Colonic mucosa (tissue), 4 donors: ENCODE data around the gene PSMC4. TPM values are rescaled to one million over a fixed set of nuclear protein-coding genes. Genes with fewer than 3 reads are reported as not detected.
A peak's percentile ranks its signal among the peaks of the same experiment; 100 is the strongest.

Experiments
- DNase-seq: peaks from one replicate; pipeline ENCODE4 v3.0.0-alpha.2; 2020
- H3K27ac ChIP-seq: fragments of 200-600 bp; one replicate; pipeline ENCODE4 v1.8.0; 2021
- H3K27me3 ChIP-seq: fragments of 200-600 bp; one replicate; pipeline ENCODE4 v1.8.0; 2021
- H3K36me3 ChIP-seq: fragments of 200-600 bp; one replicate; pipeline ENCODE4 v1.8.0; 2021
- H3K4me1 ChIP-seq: fragments of 200-600 bp; one replicate; pipeline ENCODE4 v1.8.0; 2021; ENCODE audit warnings: mild to moderate bottlenecking
- H3K4me3 ChIP-seq: fragments of 200-600 bp; one replicate; pipeline ENCODE4 v1.8.0; 2021
- H3K9ac ChIP-seq, 2 donors: one replicate each; pipeline ENCODE4 v1.7.0; 2013; ENCODE audit warnings: control low read depth in 2 of 2, low read depth in 2 of 2, low read length in 2 of 2
- H3K9me3 ChIP-seq: fragments of 200-600 bp; one replicate; pipeline ENCODE4 v1.8.0; 2021
- intact Hi-C: fragments of 100-400 bp; cut with DNase I; formaldehyde crosslinking; loops from one replicate; pipeline ENCODE4 v1.14.1; 2022
- total RNA-seq, 2 donors: library from RNA; stranded (reverse); fragmentation: NEBNext Ultra II Directional in 1 of 2; extraction: Animal tissue kit (Norgen Biotek cat#: 25700) in 1 of 2; gene quantifications; one replicate each; pipeline ENCODE4 v1.2.1, GENCODE V29; 2021
- TF ChIP-seq, protein P1 (sequence below): fragments of 200-600 bp; IDR thresholded peaks from one replicate; pipeline ENCODE4 v1.8.0; 2022; ENCODE audit warnings: antibody characterized with exemption, mild to moderate bottlenecking
- donor health status: healthy.
- donor health status: DM: no; HTN: no; CAD: no.
- donor health status: DM: no; HTN: no; CAD: no.

The PSMC4 gene
- 100 to 1,000 TPM in 1 of 2 donors, 10 to 100 TPM in 1; 87.3 to 143 TPM for total RNA-seq

DNA sequence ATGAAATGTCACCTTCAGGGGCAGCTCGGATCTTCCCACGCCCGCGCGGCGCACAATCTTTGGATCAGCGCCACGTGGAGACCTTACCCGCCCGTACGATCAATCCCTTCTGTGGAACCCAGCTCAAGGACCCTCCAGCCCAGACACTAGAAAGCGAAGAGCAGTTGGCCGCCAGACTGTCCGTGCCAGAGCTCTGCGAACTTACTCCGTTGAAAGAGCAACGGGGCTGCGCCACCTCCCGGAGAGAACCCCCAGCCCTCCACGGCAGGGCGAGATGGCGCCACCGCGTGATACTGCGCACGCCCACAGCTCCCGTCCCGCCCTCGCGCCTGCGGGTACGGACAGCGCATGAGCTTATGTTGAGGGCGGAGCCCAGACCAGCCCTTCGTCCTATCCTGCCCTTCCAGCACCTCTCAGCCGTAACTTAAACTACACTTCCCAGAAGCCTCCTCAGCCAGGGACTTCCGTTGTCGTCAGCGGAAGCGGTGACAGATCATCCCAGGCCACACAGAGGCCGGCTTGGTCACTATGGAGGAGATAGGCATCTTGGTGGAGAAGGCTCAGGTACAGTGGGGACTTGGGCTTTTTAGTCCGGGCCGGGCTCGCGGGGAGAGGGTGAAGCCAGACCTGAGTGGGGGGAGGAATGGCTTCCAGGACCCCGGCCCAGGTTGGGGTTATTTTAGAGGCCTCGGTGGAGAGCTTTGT is at the start of gene PSMC4:
TSS of gene PSMC4 (plus strand) at position 491 of the 705 bp plus-strand sequence. CDS start at position 529, 38 bp downstream.
- TF ChIP-seq, protein P1, sequence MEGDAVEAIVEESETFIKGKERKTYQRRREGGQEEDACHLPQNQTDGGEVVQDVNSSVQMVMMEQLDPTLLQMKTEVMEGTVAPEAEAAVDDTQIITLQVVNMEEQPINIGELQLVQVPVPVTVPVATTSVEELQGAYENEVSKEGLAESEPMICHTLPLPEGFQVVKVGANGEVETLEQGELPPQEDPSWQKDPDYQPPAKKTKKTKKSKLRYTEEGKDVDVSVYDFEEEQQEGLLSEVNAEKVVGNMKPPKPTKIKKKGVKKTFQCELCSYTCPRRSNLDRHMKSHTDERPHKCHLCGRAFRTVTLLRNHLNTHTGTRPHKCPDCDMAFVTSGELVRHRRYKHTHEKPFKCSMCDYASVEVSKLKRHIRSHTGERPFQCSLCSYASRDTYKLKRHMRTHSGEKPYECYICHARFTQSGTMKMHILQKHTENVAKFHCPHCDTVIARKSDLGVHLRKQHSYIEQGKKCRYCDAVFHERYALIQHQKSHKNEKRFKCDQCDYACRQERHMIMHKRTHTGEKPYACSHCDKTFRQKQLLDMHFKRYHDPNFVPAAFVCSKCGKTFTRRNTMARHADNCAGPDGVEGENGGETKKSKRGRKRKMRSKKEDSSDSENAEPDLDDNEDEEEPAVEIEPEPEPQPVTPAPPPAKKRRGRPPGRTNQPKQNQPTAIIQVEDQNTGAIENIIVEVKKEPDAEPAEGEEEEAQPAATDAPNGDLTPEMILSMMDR: peak; percentile 70
- peak within 1 kb of the TSS; percentile 79 to 93 for H3K9ac ChIP-seq
- intact Hi-C loops: no loop called here
- peak within 1 kb of the TSS; percentile 95 for H3K27ac ChIP-seq
- H3K4me3 ChIP-seq: peak within 1 kb of the TSS; percentile 60
- DNase-seq: peak; percentile 98
- peaks cover 11% of the 10 kb centered on the region for H3K36me3 ChIP-seq
- H3K4me1 ChIP-seq: peaks cover 20% of the 10 kb centered on the region
- no peaks in the 10 kb centered on the region for H3K27me3 ChIP-seq
- H3K9me3 ChIP-seq: no peaks in the 10 kb centered on the region

GRCh38 chr19:39923862-39924261 is 47.1 kb upstream of the PSMC4 start:
- H3K9ac ChIP-seq: no peak overlapping the region
- intact Hi-C loops: no loop called here
- no peak for DNase-seq
- H3K4me3 ChIP-seq: no peak overlapping the region
- H3K4me1 ChIP-seq: no peaks in the 10 kb centered on the region
- H3K9me3 ChIP-seq: no peaks in the 10 kb centered on the region
- H3K27me3 ChIP-seq: no peaks in the 10 kb centered on the region
- no peaks in the 10 kb centered on the region for H3K36me3 ChIP-seq
- no peak overlapping the region for H3K27ac ChIP-seq
- TF ChIP-seq, protein P1: no peak

DNA sequence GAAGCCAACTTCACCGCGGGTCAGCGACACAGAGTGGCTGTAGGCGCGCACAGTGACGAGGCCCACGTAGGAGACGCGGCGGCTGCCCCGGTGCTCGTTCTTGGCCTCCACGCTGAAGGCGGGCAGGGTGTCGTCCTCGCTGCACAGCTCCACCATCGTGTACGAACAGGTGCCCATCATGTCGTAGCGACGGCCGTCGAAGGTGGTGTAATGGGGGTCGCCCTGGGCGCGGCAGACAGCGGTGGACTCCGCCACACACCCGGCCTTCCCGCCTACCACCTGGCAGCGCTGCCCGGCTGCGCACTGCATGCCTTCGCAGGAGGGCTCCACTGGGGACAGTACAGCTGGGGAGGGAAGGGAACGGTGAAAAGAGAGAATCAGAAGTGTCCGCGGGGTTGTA is 46.6 kb upstream of the PSMC4 start:
- TF ChIP-seq, protein P1: no peak
- H3K9me3 ChIP-seq: no peaks in the 10 kb centered on the region
- no peaks in the 10 kb centered on the region for H3K4me1 ChIP-seq
- H3K27ac ChIP-seq: no peak overlapping the region
- no peaks in the 10 kb centered on the region for H3K36me3 ChIP-seq
- peak; percentile 14 for DNase-seq
- H3K27me3 ChIP-seq: no peaks in the 10 kb centered on the region
- H3K9ac ChIP-seq: no peak overlapping the region
- intact Hi-C loops: no loop called here
- H3K4me3 ChIP-seq: no peak overlapping the region

DNA sequence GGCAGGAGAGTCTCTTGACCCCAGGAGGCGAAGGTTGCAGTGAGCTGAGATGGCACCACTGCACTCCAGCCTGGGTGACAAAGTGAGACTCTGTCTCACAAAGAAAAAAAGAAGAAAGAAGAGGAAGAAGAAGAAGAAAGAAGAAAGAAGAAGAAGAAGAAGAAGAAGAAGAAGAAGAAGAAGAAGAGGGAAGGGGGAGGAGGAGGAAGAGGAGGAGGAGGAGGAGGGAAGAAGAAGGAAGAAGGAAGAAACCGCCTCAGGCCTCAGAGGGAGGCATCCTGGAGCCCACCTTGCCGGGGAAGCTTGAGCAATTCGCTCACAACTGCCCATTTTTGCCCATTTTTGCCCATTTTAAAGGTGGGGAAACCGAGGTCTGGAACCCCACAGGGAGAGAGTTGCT is 46.0 kb upstream of the PSMC4 start:
- intact Hi-C loops: no loop called here
- Histone ChIP-seq H3K27ac (no peak overlapping the region), H3K4me3 (no peak overlapping the region), H3K27me3 (no peaks in the 10 kb centered on the region), H3K4me1 (no peaks in the 10 kb centered on the region), H3K36me3 (no peaks in the 10 kb centered on the region), H3K9ac (no peak overlapping the region), H3K9me3 (no peaks in the 10 kb centered on the region)
- peak; percentile 12 for DNase-seq
- TF ChIP-seq, protein P1: no peak

DNA sequence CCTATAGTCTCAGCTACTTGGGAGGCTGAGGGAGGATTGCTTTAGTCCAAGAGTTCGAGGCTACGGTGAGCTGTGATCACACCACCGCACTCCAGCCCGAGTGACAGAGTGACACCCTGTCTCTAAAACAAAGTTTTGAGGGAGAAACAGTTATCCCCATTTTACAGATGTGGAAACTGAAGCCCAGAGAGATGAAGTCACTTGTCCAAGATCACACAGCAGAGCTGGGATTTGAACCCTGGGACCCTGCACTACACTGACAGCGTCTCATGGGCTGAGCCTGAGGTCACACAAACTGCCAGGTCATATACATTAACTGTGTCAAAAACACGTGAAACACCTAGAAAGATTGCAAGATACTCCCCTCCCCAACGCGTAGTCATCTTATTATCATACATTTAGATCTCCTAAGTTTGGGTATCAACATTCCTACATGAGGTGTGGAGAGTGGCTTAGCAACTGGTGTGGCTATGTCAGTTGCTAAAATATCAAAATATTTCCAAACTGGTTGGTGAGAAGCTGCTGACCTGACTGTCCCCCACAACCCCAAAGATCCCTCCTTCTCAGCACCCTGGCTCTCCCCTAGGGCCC is 44.7 kb upstream of the PSMC4 start:
- H3K36me3 ChIP-seq: no peaks in the 10 kb centered on the region
- DNase-seq: peak; percentile 9
- no peaks in the 10 kb centered on the region for H3K9me3 ChIP-seq
- H3K27ac ChIP-seq: no peak overlapping the region
- H3K9ac ChIP-seq: no peak overlapping the region
- H3K4me1 ChIP-seq: no peaks in the 10 kb centered on the region
- no peak overlapping the region for H3K4me3 ChIP-seq
- intact Hi-C loops: no loop called here
- TF ChIP-seq, protein P1: no peak
- H3K27me3 ChIP-seq: no peaks in the 10 kb centered on the region
